GM18951 (cell line): ENCODE results near the gene TEX11.
"Not testable (repeated sequence)": the region's sequence is repeated elsewhere in the genome, so short reads cannot be mapped to it uniquely, and the experiment has no call there.

Experiments
- POLR2A ChIP-seq: IDR thresholded peaks from 4 replicates; pipeline ENCODE4 v1.6.1; 2011; ENCODE audit warnings: mild to moderate bottlenecking; ENCODE audit not compliant: insufficient read length, insufficient read depth; ENCODE audit errors: extremely low read depth
- in situ Hi-C: fragments of 300-500 bp; cut with MboI; formaldehyde crosslinking; loops from one replicate; pipeline ENCODE4 v1.12.0; 2022; ENCODE audit warnings: low sequenced_read_pairs, mixed read lengths, inconsistent platforms; ENCODE audit not compliant: unreplicated experiment

TEX11 gene

GRCh38 chrX:70694339-70695122 is 214.0 kb downstream of the TEX11 start:
- in situ Hi-C loops: no loop called here
- no peak for TF ChIP-seq POLR2A

DNA sequence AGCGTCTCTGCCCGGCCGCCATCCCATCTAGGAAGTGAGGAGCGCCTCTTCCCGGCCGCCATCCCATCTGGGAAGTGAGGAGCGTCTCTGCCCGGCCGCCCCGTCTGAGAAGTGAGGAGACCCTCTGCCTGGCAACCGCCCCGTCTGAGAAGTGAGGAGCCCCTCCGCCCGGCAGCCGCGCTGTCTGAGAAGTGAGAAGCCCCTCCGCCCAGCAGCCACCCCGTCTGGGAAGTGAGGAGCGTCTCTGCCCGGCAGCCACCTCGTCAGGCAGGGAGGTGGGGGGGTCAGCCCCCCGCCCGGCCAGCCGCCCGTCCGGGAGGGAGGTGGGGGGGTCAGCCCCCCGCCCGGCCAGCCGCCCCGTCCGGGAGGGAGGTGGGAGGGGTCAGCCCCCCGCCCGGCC is 229.1 kb downstream of the TEX11 start:
- in situ Hi-C loops: not testable (repeated sequence)

- in situ Hi-C loops: no loop called here
- no peak for TF ChIP-seq POLR2A
These were observed 233.2 kb downstream of the TEX11 start for GRCh38 chrX:70675284-70675683.

- in situ Hi-C loops: no loop called here
- TF ChIP-seq POLR2A: no peak
These were observed 236.2 kb downstream of the TEX11 start for GRCh38 chrX:70672326-70672725.

DNA sequence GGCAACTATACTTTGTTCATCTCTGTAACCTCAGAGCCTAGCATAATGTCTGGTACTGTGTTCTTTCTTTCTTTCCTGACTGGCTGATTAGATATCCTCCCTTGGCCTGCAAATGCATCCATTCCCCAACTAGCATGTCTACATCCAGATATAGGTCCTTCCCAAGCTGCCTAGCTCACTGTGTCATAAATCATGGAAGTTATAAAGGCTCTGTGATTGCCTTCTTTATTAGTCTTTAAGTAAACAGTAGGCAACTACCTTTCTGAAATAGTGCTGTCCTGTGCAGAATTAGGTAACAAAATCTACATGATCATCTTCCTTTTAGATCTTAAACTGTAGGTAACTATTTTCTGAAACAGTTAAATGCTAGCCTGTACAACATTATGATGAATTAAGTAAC is 239.4 kb downstream of the TEX11 start:
- in situ Hi-C loops: no loop called here

DNA sequence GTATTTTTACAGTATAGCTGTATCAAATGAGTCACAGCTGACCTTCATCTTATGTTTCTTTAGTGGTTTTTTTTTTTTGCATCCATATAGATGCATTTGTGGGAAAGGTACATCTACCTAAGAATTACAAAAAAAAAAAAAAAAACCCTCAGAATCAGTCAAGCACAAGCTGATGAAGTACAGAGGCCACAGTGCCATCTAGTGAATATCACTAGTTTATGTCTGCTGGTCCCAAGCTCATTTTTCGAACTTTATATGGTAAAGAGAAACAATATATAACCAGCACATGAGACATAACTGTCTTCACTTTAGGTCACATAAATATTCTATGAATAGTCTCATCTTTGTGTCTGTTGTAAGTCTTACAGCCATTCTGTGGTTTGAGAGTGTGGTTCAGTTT is 243.8 kb downstream of the TEX11 start:
- in situ Hi-C loops: no loop called here
- TF ChIP-seq POLR2A: no peak

More for the DNA sequence above, 239.4 kb downstream of the TEX11 start:
- TF ChIP-seq POLR2A: no peak

- in situ Hi-C loops: not testable (repeated sequence)
These were observed 247.4 kb downstream of the TEX11 start for GRCh38 chrX:70661124-70661523.

DNA sequence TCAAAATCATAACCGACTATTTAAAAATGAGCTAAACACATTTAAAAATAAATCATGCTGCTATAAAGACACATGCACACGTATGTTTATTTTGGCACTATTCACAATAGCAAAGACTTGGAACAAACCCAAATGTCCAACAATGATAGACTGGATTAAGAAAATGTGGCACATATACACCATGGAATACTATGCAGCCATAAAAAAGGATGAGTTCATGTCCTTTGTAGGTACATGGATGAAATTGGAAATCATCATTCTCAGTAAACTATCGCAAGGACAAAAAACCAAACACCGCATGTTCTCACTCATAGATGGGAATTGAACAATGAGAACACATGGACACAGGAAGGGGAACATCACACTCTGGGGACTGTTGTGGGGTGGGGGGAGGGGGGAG is 251.0 kb downstream of the TEX11 start:
- in situ Hi-C loops: not testable (repeated sequence)

DNA sequence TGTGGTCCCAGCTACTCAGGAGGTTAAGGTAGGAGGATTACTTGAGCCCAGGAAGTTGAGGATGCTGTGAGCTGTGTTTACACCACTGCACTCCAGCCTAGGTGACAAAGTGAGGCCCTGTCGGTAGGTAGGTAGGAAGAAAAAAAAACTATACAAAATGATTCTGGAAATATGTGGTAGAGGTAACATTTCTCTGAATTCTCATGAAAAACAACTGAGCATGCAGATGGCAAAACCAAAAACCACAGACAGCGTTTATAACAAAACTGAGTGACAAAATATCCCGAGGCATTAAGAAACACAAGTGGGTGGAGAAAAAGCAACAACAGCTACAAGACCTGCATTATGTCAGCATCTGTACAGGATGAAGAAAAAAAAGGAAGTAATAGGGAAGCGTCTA is 252.2 kb downstream of the TEX11 start:
- TF ChIP-seq POLR2A: no peak

GRCh38 chrX:70647910-70648309 is 260.6 kb downstream of the TEX11 start:
- in situ Hi-C loops: not testable (repeated sequence)

More for the DNA sequence above, 252.2 kb downstream of the TEX11 start:
- in situ Hi-C loops: no loop called here

- in situ Hi-C loops: no loop called here
- TF ChIP-seq POLR2A: no peak
These were observed 272.3 kb downstream of the TEX11 start for GRCh38 chrX:70636218-70636617.

DNA sequence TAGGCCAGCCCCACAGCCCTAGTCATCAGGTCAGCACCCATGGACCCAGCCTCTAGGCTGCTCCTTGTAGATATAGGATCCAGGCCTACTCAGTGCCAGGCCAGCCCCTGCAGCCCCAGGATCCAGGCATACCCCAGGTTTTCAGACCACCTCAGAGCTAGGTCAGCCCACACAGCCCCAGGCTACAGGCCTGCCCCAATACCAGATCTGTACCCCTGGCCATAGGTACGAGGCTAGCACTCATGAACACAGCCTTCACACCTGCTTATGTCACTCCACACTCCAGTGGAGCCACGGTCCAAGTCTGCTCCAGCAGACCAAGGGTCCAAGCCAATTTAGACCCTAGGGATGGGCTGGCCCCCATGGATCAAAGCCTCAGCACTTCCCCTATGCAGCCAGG is 272.8 kb downstream of the TEX11 start:
- in situ Hi-C loops: no loop called here
- no peak for TF ChIP-seq POLR2A

DNA sequence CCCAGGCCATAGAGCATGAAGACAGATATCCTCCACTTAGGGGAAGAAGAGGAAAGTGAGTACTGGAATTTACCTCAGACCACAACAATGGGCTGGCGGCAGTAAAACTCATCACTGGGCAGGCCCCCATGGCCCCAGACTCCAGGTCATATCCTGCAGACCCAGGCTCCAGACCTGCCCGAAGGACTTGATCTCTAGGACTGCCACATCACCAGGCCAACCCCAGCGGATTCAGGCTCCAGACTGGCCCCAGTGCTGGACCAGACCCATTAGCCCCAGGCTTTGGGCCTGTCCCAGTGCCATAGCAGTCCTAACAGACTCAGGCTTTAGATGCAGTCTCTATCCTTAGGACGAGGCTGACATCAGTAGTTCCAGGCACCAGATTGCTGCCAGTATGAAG is 273.3 kb downstream of the TEX11 start:
- in situ Hi-C loops: no loop called here
- no peak for TF ChIP-seq POLR2A

DNA sequence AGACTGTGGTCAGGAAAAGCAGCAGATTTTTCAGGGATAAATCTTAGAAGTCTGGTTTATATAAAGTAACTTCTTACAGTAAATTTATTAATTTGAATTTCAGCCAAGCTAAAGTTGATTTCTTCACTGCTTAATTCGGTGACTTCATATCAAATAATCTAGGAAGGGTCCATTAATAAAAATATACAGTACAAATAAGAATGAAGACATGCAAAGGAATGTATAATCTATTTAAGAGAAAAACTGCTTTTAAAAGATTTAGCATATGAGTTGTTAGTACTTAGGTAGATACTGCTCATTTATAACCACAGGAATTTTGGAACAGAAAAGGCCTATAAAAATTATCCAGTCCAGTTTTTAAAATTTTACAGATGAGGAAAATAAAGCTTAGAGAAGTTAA is 286.8 kb downstream of the TEX11 start:
- TF ChIP-seq POLR2A: no peak
- in situ Hi-C loops: no loop called here

DNA sequence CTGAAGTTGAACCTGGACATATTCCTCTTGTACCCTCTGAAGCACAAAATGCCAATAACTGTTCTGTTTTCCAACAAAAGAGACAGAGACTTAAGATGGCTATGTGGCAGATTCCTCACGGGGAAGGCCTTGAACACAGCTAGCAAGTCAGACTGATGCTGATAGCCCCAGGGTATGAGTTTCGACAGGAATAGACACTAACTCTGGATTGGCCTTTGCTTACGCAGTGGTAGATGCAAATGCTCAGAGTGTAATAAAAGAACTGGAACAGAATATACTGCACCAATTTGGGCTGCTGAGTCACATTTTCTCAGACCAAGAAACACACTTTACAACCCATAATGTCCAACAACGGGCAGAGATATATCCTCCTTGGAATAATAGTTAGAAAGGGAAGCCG is 290.0 kb downstream of the TEX11 start:
- in situ Hi-C loops: no loop called here
- no peak for TF ChIP-seq POLR2A
